Hepatic stellate cell (primary cell): ENCODE data around the gene APOBEC3H.
"Not testable (repeated sequence)": the region's sequence is repeated elsewhere in the genome, so short reads cannot be mapped to it uniquely, and the experiment has no call there.

Experiments
- DNase-seq: peaks from one replicate; pipeline ENCODE4 v3.0.0; 2011; ENCODE audit warnings: low spot score

The APOBEC3H gene

GRCh38 chr22:39097098-39098020 is at the start of gene APOBEC3H:
APOBEC3H (plus strand) TSS chr22:39097244; CDS start chr22:39100279, 3,035 bp downstream.
- no peak for DNase-seq

DNA sequence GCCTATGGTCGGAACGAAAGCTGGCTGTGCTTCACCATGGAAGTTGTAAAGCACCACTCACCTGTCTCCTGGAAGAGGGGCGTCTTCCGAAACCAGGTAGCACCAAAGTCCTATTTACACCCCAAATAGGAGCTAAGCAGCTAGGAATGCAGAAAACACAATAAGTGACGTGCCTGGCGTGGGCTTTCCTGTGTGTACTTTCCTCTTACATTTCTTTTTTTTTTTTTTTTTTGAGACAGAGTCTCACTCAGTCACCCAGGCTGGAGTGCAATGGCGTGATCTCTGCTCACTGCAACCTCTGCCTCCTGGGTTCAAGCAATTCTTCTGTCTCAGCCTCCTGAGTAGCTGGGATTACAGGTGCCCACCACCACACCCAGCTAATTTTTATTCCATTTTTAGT is 47.6 kb upstream of the APOBEC3H start:
- DNase-seq: not testable (repeated sequence)

- not testable (repeated sequence) for DNase-seq
Observed at GRCh38 chr22:39051844-39052495, 45.1 kb upstream of the APOBEC3H start.

DNA sequence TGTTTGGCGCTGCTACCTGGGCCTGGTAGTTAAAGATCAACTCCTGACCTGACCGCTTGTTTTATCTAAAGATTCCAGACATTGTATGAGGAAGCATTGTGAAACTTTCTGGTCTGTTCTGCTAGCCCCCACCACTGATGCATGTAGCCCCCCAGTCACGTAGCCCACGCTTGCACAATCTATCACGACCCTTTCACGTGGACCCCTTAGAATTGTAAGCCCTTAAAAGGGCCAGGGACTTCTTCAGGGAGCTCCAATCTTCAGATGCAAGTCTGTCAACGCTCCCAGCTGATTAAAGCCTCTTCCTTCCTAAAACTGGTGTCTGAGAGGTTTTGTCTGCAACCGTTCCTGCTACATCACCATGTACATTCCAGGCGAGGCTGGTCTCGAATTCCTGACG is 41.4 kb upstream of the APOBEC3H start:
- no peak for DNase-seq

GRCh38 chr22:39061290-39061689 is 35.8 kb upstream of the APOBEC3H start:
- DNase-seq: not testable (repeated sequence)

- not testable (repeated sequence) for DNase-seq
Observed at GRCh38 chr22:39061951-39062350, 35.1 kb upstream of the APOBEC3H start.

- DNase-seq: not testable (repeated sequence)
Observed at GRCh38 chr22:39063904-39064303, 33.1 kb upstream of the APOBEC3H start.

GRCh38 chr22:39066442-39067276 is 30.4 kb upstream of the APOBEC3H start:
- not testable (repeated sequence) for DNase-seq

DNA sequence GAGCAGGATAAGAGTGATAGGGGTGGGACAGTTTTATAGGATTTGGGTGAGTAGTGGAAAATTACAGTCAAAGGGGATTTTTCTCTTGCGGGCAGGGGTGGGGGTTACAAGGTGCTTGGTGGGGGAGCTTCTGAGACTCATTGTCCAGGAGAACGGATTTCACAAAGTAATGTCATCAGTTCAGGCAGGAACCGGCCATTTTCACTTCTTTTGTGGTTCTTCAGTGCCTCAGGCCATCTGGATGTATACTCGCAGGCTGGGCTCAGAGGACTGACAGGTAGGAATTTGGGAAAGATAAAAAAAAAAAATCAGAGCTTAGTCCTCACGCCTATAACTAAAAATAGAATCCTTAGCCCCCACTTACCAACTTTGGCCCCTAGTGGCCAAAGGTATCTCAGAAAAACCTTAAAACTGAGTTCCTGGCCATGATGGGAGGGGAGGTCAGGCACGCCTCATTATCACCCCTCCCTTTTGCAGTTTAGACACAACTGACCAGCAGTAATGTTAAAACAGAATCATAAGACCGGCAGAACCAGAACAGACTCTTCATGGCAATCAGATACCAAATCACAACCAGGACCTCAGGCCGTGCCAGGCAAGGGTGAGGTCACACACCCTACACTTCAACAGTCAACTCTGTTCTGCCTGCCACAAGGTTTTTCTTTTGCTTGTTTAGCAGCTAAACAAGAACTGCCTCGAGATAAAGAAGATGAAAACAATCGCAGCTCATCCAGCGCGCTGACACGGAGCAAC is 28.8 kb upstream of the APOBEC3H start:
- no peak for DNase-seq

GRCh38 chr22:39070186-39070585 is 26.9 kb upstream of the APOBEC3H start:
- no peak for DNase-seq

- DNase-seq: not testable (repeated sequence)
Observed at GRCh38 chr22:39072581-39072981, 24.5 kb upstream of the APOBEC3H start.

- no peak for DNase-seq
Observed at GRCh38 chr22:39073981-39074380, 23.1 kb upstream of the APOBEC3H start.

DNA sequence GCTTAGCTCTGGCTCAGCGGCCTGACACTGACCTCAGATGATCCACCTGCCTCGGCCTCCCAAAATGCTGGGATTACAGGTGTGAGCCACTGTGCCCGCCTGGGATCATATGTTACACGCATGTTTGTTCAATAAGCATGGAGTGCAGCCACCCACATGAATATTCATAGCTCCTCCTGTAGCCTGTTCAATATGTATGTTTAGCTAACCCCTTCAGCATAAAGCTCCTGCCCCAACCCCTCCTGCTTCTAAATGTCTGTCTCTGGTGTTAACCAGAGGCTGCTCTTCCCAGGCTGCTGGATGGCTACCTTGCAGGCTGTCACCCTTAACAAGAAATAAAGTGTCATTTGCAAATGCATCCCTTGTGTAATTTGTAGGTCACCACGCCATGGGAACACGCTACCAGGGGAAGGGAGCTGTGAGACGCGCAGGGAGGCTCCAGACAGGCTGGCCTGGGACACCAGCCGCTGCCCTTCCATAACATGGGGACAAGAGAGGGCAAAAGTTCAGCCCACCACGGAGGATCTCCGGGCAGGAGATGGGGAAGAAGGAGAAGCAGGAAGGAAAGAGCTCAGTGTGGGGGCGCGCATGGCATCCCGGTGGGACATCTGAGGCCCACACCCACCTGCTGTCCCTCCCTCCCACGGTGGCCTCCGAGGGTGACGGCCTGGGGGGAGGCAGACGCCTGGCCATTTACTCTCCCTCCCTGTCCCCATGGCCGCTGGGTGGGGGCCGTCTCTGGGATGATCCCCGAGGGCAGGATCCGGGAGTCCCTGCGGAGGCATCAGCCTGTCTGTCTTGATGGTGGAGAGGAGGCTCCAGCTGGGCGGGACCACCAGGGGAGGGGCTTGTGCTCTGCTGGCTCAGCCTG is 20.7 kb upstream of the APOBEC3H start:
- not testable (repeated sequence) for DNase-seq

- not testable (repeated sequence) for DNase-seq
Observed at GRCh38 chr22:39077026-39077840, 19.8 kb upstream of the APOBEC3H start, which contains the start of gene APOBEC3G. APOBEC3G (plus strand) TSS chr22:39077275; CDS start chr22:39077362, 87 bp downstream.

GRCh38 chr22:39077912-39078311 is 19.1 kb upstream of the APOBEC3H start:
- DNase-seq: not testable (repeated sequence)

- no peak for DNase-seq
Observed at GRCh38 chr22:39078329-39078728, 18.7 kb upstream of the APOBEC3H start.

GRCh38 chr22:39079054-39079637 is 17.9 kb upstream of the APOBEC3H start:
- not testable (repeated sequence) for DNase-seq

DNA sequence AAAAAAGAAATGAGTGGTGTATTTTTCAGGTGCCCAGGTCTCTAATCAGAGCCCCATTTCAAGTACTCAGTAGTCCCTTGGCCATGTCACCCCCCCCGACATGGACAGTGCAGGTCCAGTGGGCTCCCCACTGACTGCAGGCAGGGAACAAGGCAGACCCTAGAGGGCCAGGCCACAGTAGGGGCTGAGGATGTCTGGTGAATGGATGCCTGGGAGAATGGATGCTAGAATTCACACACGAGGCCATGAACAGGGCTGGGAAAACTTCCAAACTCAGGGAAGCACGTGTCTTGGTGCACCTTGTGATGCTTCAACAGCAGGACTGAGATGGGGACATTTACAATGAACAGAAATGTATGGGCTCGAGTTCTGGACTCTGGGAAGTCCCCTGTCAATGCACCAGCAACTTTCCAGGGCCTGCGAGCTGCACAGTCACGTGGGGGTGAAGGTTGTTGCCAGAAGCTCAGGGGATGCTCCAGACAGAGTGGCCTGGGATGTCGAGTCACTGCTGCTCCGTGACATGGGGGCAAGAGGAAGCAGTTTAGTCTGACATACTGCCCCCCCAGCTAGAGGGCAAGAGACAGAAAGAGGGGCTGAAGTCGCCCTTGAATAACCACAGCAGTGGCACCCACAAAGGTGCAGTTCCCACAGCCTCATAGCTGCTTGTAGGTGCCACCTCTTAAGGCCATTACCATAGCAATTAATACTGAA is 16.8 kb upstream of the APOBEC3H start:
- DNase-seq: no peak
